Fibroblast of villous mesenchyme (primary cell): Measurements from ENCODE around the gene KDM2A. TPM values are rescaled to one million over a fixed set of nuclear protein-coding genes. Genes with fewer than 3 reads are reported as not detected.

Source experiments
- DNase-seq: peaks from one replicate; pipeline ENCODE4 v3.0.0-alpha.2; 2010; ENCODE audit warnings: low read depth
- H3K4me3 ChIP-seq: 2 replicates; pipeline ENCODE4 v1.5.1; 2011; ENCODE audit warnings: low read depth, mild to moderate bottlenecking, low read length
- total RNA-seq: library from RNA; depleted of rRNA; stranded (reverse); fragments of >200 nt; gene quantifications from 2 replicates; pipeline ENCODE4 v1.2.3, GENCODE V29; 2012
- TF ChIP-seq, protein P1 (sequence below): IDR thresholded peaks from 2 replicates; pipeline ENCODE4 v1.5.1; 2012; ENCODE audit warnings: low read depth, mild to moderate bottlenecking, low read length; ENCODE audit not compliant: insufficient read depth

The KDM2A gene
- total RNA-seq, 1 donor, result 50.5 TPM

- TF ChIP-seq, protein P1, sequence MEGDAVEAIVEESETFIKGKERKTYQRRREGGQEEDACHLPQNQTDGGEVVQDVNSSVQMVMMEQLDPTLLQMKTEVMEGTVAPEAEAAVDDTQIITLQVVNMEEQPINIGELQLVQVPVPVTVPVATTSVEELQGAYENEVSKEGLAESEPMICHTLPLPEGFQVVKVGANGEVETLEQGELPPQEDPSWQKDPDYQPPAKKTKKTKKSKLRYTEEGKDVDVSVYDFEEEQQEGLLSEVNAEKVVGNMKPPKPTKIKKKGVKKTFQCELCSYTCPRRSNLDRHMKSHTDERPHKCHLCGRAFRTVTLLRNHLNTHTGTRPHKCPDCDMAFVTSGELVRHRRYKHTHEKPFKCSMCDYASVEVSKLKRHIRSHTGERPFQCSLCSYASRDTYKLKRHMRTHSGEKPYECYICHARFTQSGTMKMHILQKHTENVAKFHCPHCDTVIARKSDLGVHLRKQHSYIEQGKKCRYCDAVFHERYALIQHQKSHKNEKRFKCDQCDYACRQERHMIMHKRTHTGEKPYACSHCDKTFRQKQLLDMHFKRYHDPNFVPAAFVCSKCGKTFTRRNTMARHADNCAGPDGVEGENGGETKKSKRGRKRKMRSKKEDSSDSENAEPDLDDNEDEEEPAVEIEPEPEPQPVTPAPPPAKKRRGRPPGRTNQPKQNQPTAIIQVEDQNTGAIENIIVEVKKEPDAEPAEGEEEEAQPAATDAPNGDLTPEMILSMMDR, result no peak
- no peak overlapping the region for H3K4me3 ChIP-seq
- DNase-seq, result no peak
Measured at GRCh38 chr11:67260406-67260805, 141.3 kb downstream of the KDM2A start.

DNA sequence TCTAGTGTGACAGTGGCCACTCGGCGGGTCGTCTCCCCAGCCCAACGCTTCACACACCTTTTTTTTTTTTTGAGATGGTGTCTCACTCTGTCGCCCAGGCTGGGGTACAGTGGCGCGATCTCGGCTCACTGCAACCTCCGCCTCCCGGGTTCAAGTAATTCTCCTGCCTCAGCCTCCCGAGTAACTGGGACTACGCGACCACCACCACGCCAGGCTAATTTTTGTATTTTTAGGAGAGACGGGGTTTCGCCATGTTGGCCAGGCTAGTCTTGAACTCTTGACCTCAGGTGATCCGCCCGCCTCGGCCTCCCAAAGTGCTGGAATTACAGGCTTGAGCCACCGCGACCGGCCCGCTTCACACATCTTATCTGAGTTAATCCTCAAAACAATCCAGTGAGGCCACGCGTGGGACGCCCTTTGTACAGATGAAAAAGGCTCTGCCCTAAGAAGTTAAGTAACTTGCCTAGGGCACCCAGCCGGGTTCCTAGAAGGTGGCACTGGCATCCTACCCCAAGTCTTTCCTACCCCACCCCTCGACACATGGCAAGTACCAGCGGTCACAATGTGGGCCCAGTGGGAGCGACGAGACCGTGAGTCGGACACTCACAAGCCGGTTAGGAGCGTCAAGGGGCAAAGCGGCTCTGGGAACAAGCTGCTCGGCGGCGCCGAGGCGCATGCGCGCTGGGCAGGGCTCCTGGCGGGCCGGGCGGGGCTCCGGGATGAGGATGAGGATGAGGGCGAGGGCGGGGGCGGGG is 142.0 kb downstream of the KDM2A start:
- peak overlapping the region; percentile 56 for H3K4me3 ChIP-seq
- peak; percentile 61 for DNase-seq

- no peak for DNase-seq
- H3K4me3 ChIP-seq, result peak overlapping the region; percentile 29
- TF ChIP-seq, protein P1, result no peak
Measured at GRCh38 chr11:67261640-67261945, 142.5 kb downstream of the KDM2A start.

DNA sequence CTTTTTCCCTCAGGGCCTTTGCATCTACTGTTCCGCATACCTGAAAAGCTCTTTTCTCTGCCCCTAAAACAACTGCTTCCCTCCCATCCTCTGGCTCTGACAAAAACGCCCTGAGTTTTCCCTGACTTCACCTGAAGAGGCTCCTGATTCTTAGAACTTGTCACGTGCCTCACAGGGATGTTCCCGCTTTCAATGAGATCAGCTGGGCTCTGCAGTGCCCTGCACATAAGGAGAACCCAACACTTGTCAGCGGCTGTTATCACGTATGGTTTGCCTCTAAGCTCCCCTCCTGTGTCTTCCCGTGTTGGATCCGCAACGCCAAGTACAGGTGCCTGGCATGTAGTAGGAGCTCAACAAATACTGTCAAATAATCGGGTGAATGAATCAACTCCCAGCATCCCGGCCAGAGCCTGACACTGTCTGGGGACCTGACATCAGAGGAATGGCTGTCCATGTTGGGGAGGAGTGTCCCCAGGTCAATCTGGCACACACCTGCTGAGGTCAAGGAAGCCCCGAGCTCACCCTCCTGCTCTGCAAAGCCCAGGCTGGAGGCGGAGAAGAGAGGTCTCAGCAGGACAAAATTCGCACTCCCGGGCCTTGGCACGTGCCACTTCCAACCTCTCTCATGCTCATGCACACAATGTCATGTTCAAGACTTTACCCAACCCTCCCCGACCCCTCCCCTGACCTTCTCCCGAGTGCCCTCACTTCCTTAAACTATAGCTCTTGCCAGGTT is 143.1 kb downstream of the KDM2A start:
- no peak for DNase-seq
- no peak overlapping the region for H3K4me3 ChIP-seq
- TF ChIP-seq, protein P1, result no peak

DNA sequence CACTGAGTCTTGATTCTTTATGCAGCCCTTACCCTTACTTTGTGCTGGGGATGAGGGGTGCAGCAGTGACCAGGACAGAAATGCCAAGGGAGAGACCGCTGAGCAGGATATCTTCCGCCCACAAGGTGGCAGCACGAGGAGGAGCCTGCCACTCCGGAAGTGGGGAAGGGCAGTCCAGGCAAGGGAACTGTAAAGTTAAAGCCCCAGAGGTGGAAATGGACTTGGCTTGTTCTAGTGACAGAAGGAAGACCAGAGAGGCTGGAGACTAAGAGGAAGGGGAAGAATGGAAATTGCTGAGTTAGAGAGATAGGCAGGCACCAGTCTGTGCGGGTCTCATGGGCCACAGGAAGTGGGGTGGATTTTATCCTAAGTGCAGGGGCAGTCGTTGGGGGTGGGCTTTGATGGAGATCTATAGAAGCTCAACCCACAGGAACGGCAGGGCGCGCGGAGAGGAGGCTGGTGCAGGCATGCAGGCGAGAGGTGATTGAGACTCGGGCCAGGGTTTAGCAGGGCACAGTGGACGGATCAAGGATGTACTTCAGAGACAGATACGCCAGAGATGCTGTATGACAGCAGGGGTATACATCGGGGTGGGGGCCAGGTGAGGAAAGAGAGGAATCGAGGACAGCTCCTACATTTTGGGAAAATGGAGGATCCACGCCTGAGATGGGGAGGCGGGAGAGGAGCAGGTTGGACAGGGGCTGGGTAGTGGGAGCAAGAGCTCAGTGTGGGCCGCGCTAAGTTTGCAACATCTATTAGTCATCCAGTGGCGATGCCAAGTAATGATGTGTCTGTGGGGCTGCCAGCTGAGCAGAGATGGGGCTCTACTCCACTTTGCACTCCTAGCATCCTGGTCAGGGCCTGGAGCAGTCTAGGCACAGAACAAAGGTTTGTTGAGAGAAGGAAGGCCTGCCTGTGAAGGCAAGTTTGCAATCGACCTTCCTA is 143.9 kb downstream of the KDM2A start:
- TF ChIP-seq, protein P1, result peak; percentile 85
- DNase-seq, result peak; percentile 77
- H3K4me3 ChIP-seq, result no peak overlapping the region

DNA sequence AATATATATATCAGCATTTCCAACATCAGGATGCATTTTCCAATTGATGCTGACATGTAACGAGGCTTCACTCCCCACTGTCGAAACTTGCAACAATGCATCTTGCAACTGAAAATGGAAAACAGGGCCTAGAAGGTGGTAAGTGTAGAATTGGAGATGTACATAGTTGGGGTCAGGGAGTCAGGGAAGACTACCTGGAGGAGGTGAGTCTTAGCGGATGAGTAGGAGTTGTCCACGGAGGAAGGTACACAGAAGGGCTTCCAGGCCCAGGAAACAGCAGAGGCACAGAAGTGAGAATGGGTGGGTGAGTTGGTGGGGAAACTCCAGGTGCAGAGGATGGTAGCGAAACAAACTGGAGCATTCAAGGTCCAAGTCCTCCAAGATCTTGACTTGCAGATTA is 145.2 kb downstream of the KDM2A start:
- TF ChIP-seq, protein P1, result no peak

More for the DNA sequence above, 145.2 kb downstream of the KDM2A start:
- no peak for DNase-seq
- no peak overlapping the region for H3K4me3 ChIP-seq
